MG63 (cell line): ENCODE measurements around the gene LGALS7B. TPM values are rescaled to one million over a fixed set of nuclear protein-coding genes. Genes with fewer than 3 reads are reported as not detected.
"Not testable (repeated sequence)": the region's sequence is repeated elsewhere in the genome, so short reads cannot be mapped to it uniquely, and the experiment has no call there.

Experiments used
- DNase-seq: peaks from one replicate; pipeline ENCODE4 v3.0.0-alpha.2; 2020
- H3K27me3 ChIP-seq: fragments of 250-450 bp; sonication (Bioruptor Pico); 2 replicates; pipeline ENCODE4 v1.5.1; 2020; ENCODE audit warnings: mild to moderate bottlenecking, moderate library complexity
- H3K36me3 ChIP-seq: fragments of 250-450 bp; sonication (Bioruptor Pico); 2 replicates; pipeline ENCODE4 v1.5.1; 2020; ENCODE audit warnings: mild to moderate bottlenecking, moderate library complexity
- H3K4me3 ChIP-seq: fragments of 250-450 bp; sonication (Bioruptor Pico); 2 replicates; pipeline ENCODE4 v1.5.1; 2020; ENCODE audit warnings: mild to moderate bottlenecking, moderate library complexity
- H3K9me3 ChIP-seq: fragments of 250-450 bp; sonication (Bioruptor Pico); 2 replicates; pipeline ENCODE4 v1.5.1; 2020; ENCODE audit warnings: mild to moderate bottlenecking, moderate library complexity
- total RNA-seq: library from RNA; depleted of rRNA; stranded (reverse); fragments of >200 nt; shearing (Covaris generic); gene quantifications from 2 replicates; pipeline ENCODE4 v1.2.3, GENCODE V29; 2014; ENCODE audit warnings: low replicate concordance

Gene LGALS7B
- total RNA-seq, 1 experiment from 2014 or later: not detected

DNA sequence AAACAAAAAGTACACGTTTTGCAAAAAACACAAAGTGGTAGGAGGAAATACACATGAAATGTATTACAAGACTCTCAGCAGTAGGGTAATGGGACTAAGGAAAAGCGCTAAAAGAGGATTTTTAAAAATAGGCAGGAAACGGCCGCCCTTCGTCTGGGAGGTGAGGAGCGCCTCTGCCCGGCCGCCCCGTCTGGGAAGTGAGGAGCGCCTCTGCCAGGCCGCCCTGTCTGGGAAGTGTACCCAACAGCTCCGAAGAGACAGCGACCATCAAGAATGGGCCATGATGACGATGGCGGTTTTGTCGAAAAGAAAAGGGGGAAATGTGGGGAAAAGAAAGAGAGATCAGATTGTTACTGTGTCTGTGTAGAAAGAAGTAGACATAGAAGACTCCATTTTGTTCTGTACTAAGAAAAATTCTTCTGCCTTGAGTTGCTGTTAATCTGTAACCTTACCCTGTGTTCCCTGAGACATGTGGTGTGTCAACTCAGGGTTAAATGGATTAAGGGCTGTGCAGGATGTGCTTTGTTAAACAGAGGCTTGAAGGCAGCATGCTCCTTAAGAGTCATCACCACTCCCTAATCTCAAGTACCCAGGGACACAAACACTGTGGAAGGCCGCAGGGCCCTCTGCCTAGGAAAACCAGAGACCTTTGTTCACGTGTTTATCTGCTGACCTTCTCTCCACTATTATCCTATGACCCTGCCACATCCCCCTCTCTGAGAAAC, 18.5 kb downstream of the LGALS7B start:
- H3K36me3 ChIP-seq, H3K9me3 ChIP-seq, DNase-seq, H3K4me3 ChIP-seq, H3K27me3 ChIP-seq: not testable (repeated sequence)

- no peaks in the 10 kb centered on the region for H3K36me3 ChIP-seq
- H3K4me3 ChIP-seq: no peak overlapping the region
- H3K9me3 ChIP-seq: no peaks in the 10 kb centered on the region
- no peak for DNase-seq
- no peaks in the 10 kb centered on the region for H3K27me3 ChIP-seq
Observed at GRCh38 chr19:38808741-38809140, 19.7 kb downstream of the LGALS7B start.

GRCh38 chr19:38809592-38810252, 20.7 kb downstream of the LGALS7B start:
- no peaks in the 10 kb centered on the region; the same call in 1 of the 2 replicates for H3K36me3 ChIP-seq
- no peak overlapping the region for H3K4me3 ChIP-seq
- DNase-seq: no peak
- H3K9me3 ChIP-seq: no peaks in the 10 kb centered on the region
- H3K27me3 ChIP-seq: no peaks in the 10 kb centered on the region

DNA sequence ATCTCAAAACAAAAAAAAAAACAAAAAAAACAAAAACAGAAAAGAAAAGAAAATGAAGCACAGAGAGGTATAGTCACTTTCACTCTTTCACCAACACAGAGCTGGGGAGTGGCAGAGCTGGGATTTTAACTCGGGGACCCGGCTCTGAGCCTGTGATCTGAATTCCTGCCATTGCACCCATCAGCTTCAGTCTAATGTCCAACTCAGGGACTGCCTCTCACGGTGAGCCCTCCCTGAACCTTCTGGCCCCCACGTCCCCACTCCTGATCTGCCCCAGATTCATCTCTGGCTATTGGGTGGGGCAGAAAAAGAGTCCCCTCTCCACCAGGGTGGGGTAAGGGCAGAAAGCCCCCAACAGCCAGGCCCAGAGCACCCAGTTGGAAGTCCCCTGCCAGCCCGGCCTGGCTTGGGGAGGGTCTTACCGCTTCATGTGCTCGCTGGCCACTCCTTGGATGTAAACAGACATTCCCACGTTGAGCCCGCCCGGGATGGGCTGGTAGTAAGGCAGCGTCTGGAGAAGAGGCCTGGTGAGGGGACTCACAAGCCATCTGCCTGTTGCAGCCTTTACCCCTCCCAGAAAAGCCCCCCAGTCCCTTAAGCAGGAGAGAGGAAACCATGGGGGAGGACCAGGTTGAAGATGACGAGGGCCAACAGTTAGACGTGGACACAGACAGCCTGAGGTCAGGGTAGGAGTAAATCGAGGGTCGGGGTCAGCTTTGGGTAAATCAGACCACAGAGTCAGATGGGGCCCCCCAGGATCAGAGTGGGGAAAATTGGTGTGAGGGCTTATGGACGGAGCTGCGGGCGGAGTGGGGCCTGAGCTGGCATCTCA, 23.2 kb downstream of the LGALS7B start:
- Histone ChIP-seq H3K36me3 (peaks cover 7% of the 10 kb centered on the region), H3K27me3 (no peaks in the 10 kb centered on the region), H3K4me3 (no peak overlapping the region), H3K9me3 (no peaks in the 10 kb centered on the region)
- DNase-seq: no peak

- DNase-seq: no peak
- no peaks in the 10 kb centered on the region for H3K9me3 ChIP-seq
- peaks cover 12% of the 10 kb centered on the region for H3K36me3 ChIP-seq
- H3K4me3 ChIP-seq: no peak within 1 kb of the TSS
- H3K27me3 ChIP-seq: no peaks in the 10 kb centered on the region
Observed at GRCh38 chr19:38812841-38813320, 23.9 kb downstream of the LGALS7B start, which contains the start of gene LGALS4. TSS of gene LGALS4 (minus strand) at chr19:38812945. CDS start at chr19:38812886, 59 bp downstream.

DNA sequence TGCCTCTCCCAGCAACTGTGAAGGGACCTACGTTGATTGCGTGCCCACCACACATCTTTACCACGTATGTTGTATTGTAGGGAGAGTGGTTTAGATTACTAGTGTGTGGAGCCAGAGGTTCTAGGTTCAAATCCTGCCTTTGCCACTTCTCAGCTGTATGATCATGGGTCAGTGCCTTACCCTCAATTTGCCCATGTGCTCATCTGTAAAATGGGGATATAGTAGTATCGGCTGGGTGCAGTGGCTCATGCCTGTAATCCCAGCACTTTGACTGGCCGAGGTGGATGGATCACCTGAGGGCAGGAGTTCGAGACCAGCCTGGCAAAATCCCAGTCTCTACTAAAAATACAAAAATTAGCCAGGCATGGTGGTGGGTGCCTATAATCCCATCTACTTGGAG, 24.3 kb downstream of the LGALS7B start:
- Histone ChIP-seq H3K36me3 (peaks cover 14% of the 10 kb centered on the region), H3K4me3 (no peak overlapping the region), H3K9me3 (no peaks in the 10 kb centered on the region), H3K27me3 (no peaks in the 10 kb centered on the region)
- DNase-seq: no peak

DNA sequence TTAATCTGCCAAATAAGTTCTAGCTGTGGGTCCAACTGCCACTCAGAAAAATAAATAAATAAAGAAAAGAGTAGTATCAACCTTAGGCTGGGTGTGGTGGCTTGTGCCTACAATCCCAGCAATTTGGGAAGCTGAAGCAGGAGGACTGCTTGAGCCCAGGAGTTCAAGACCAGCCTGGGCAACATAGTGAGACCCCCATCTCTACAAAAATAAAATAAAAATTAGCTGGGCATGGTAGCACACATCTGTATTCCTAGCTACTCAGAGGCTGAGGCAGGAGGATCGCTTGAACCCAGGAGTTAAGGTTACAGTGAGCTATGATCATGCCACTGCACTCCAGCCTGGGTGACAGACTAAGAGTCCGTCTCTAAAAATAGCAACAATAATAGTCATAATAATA, 24.9 kb downstream of the LGALS7B start:
- peaks cover 14% of the 10 kb centered on the region for H3K36me3 ChIP-seq
- not testable (repeated sequence) for H3K9me3 ChIP-seq, H3K27me3 ChIP-seq, DNase-seq, H3K4me3 ChIP-seq

- H3K36me3 ChIP-seq: peaks cover 14% of the 10 kb centered on the region
- H3K27me3 ChIP-seq: no peaks in the 10 kb centered on the region
- H3K4me3 ChIP-seq: no peak overlapping the region
- H3K9me3 ChIP-seq: no peaks in the 10 kb centered on the region
- DNase-seq: no peak
Observed at GRCh38 chr19:38815059-38816001, 26.3 kb downstream of the LGALS7B start.

DNA sequence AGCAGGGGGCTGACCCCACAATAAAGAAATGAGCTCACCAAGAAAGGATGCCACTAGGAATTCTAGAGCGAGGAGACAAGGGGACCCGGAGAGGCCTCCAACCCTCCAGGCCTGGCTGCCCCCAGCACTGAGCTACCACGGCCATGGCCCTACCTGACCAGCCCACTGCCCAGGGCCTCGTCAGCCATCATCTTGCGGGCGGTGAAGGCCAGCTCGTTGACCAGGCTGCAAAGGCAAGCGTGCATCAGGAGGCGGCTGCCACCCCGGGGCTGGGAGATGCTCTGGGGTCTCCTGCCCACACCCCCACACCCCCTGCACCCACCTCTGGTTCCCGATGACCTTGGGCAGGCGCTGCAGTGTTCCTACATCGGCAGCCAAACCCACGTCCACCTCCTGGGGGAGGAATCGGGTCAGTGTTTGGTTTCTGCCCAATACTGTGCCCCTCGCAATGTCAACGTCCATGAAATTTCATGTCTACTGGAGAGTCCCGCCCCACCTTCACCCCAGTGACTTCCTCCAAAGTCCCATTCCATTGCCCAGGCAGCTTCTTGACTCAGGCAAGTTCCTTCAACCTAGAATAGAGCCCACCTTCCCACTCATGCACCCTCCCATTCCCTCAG, 27.2 kb downstream of the LGALS7B start:
- H3K9me3 ChIP-seq: no peaks in the 10 kb centered on the region
- peaks cover 14% of the 10 kb centered on the region for H3K36me3 ChIP-seq
- H3K4me3 ChIP-seq: no peak overlapping the region
- no peak for DNase-seq
- H3K27me3 ChIP-seq: no peaks in the 10 kb centered on the region

DNA sequence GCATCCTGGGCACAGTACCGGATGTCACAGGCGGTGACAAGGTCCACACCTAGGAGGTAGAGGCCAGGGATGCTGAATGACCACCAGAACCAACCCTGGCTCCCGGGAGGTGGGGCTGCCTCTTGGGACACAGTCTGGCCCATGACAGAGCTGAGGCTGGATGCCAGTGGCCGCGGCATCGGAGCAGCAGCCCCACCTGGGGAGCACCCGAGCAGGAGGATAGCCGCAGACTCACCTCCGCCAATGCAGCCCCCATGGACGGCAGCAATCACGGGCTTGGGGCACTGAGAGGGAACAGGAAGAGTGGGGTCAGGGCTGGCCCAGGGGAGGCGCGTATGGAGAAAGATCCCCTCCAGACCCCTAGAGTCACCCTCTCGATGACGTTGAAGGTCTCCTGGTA, 28.1 kb downstream of the LGALS7B start:
- H3K9me3 ChIP-seq: no peaks in the 10 kb centered on the region
- no peak overlapping the region for H3K4me3 ChIP-seq
- peaks cover 14% of the 10 kb centered on the region for H3K36me3 ChIP-seq
- DNase-seq: no peak
- H3K27me3 ChIP-seq: no peaks in the 10 kb centered on the region

GRCh38 chr19:38819231-38819920, 30.4 kb downstream of the LGALS7B start:
- no peak for DNase-seq
- no peaks in the 10 kb centered on the region for H3K27me3 ChIP-seq
- no peak overlapping the region for H3K4me3 ChIP-seq
- H3K36me3 ChIP-seq: peaks cover 27% of the 10 kb centered on the region
- peaks cover 4% of the 10 kb centered on the region; the same call in 1 of the 2 replicates for H3K9me3 ChIP-seq

GRCh38 chr19:38821230-38821825, 32.3 kb downstream of the LGALS7B start:
- H3K4me3 ChIP-seq, H3K9me3 ChIP-seq, H3K27me3 ChIP-seq, DNase-seq: not testable (repeated sequence)
- H3K36me3 ChIP-seq: peaks cover 27% of the 10 kb centered on the region

DNA sequence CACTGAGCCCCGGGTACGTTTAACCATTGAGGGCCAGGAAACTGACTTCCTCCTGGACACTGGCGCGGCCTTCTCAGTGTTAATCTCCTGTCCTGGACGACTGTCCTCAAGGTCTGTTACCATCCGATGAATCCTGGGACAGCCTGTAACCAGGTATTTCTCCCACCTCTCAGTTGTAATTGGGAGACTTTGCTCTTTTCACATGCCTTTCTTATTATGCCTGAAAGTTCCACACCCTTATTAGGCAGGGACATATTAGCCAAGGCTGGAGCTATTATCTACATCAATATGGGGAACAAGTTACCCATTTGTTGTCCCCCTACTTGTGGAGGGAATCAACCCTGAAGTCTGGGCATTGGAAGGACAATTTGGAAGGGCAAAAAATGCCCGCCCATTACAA, 36.9 kb downstream of the LGALS7B start:
- H3K9me3 ChIP-seq, DNase-seq, H3K27me3 ChIP-seq, H3K4me3 ChIP-seq: not testable (repeated sequence)
- H3K36me3 ChIP-seq: peaks cover 41% of the 10 kb centered on the region

DNA sequence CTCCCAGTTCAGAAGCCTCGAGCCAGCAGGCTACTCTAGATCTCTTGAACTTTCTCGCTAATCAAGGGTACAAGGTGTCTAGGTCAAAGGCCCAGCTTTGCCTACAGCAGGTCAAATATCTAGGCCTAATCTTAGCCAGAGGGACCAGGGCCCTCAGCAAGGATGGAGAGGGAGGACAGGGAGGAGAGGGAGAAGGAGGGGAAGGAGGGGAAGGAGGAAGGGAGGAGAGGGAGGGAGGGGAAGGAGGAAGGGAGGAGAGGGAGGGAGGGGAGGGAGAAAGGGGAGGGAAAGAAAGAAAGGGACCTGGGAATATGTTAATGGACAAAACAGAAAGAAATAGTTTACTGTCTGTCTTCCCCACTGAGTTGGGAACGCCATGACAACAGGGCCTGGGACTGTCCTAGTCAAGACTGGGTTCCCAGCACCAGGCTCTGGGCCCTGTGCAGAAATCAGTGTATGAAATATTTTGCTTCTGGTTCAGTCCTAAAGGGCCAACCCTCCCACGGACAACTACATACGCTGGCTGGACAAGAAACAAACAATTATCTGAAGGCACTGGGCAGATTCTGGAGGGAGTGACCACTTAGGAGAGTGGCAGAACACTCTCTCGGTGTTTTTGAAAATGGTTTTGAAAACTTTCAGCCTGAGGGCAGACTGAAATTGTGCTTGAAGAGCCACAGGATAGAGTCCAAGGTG, 38.0 kb downstream of the LGALS7B start:
- no peaks in the 10 kb centered on the region for H3K27me3 ChIP-seq
- H3K4me3 ChIP-seq: no peak overlapping the region
- H3K9me3 ChIP-seq: peaks cover 4% of the 10 kb centered on the region; the same call in 1 of the 2 replicates
- no peak for DNase-seq
- peaks cover 41% of the 10 kb centered on the region for H3K36me3 ChIP-seq
